Choroid plexus epithelial cell (primary cell): ENCODE results near the gene P4HB.

Experiments used
- DNase-seq: peaks from one replicate; pipeline ENCODE4 v3.0.0-alpha.2; 2010; ENCODE audit warnings: low read depth
- H3K4me3 ChIP-seq: 2 replicates; pipeline ENCODE4 v1.5.1; 2011; ENCODE audit warnings: low read depth, mild to moderate bottlenecking, control low read depth, low read length, moderate library complexity
- CTCF ChIP-seq: conservative IDR thresholded peaks from 2 replicates; pipeline ENCODE4 v1.5.1; 2011; ENCODE audit warnings: low read depth, mild to moderate bottlenecking, control low read depth, inconsistent platforms, low read length, moderate library complexity

Gene P4HB

GRCh38 chr17:81860756-81861568, 627 bp upstream of the P4HB start:
- DNase-seq: peak; percentile 100
- TF ChIP-seq CTCF: peak; percentile 27

GRCh38 chr17:81858967-81859905, 1.1 kb downstream of the P4HB start:
- TF ChIP-seq CTCF: no peak
- DNase-seq: peak; percentile 47
- peak overlapping the region; percentile 87 for H3K4me3 ChIP-seq

More at GRCh38 chr17:81860756-81861568, 627 bp upstream of the P4HB start:
- H3K4me3 ChIP-seq: peak overlapping the region; percentile 75

GRCh38 chr17:81858170-81858966, 2.0 kb downstream of the P4HB start:
- no peak for TF ChIP-seq CTCF
- no peak for DNase-seq
- peak overlapping the region; percentile 87 for H3K4me3 ChIP-seq

GRCh38 chr17:81854974-81855774, 5.2 kb downstream of the P4HB start:
- no peak overlapping the region for H3K4me3 ChIP-seq
- no peak for DNase-seq
- TF ChIP-seq CTCF: peak; percentile 18

- TF ChIP-seq CTCF: no peak
- no peak for DNase-seq
- no peak overlapping the region for H3K4me3 ChIP-seq
Observed at GRCh38 chr17:81852237-81852636, 8.1 kb downstream of the P4HB start.

- DNase-seq: no peak
- H3K4me3 ChIP-seq: no peak overlapping the region
- TF ChIP-seq CTCF: no peak
Observed at GRCh38 chr17:81851423-81851822, 8.9 kb downstream of the P4HB start.
